Stimulated activated CD8-positive, alpha-beta memory T cell treated with anti-CD3 and anti-CD28 coated beads, Interleukin-7, amount 100 ng/mL, for 4 hours (primary cell): ENCODE measurements around the gene TRIP10.
"Not testable (repeated sequence)": the region's sequence is repeated elsewhere in the genome, so short reads cannot be mapped to it uniquely, and the experiment has no call there.

Source experiments
- DNase-seq, 2 donors: peaks; one replicate each; pipeline ENCODE4 v3.0.0-alpha.2; 2020; ENCODE audit warnings: low read depth in 2 of 2

Gene TRIP10

DNA sequence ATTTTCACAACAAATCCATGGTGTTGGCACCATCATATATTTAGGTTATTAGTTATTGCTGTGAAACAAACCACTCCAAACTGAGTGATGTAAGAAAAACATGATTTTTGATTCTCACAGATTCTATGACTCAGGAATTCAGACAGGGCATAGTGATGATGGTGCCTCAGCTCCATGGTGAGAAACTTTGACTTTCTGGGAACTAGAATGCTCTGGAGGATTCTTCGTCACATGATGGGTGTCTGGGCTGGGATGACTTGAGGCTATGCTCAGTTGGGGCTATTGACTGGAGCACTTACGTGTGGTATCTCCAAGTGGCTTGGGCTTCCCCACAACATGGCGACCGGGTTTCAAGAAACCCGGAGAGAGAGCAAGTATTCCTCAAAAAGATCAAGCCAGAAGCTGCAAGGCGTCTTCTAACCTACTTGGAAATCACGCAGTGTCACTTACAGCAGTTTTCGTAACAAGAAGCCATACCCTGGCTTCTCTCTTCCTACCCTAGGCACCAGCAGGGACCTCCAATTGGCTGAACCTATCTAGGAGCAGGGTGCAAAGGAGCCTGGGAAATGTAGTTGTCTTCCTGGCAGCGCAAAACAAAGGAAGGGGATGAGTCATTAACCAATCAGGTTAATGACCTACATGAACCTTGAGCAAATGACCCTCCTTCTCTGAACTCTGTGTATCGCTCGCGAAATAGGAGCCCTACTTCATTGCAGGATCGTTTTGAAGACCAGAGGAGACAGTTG is 55.4 kb downstream of the TRIP10 start:
- DNase-seq = no peak

DNA sequence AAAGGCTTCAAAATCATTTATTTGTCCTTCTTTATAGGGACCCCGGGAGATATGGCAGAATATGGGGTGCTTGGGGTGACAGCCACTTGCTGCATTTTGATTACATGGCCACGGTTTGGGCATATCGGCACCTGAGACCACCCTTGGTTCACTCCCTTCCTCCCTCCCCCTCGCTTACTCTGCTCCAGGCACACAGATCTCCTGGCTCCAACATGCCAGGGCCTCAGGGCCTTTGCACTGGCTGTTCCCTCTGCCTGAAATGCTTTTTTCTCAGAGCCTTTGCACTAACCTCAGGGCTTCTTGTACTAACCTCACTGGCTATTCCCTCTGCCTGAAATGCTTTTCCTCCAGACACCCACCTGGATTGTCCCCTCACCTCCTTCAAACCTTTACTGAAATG is 56.8 kb downstream of the TRIP10 start:
- no peak for DNase-seq

DNA sequence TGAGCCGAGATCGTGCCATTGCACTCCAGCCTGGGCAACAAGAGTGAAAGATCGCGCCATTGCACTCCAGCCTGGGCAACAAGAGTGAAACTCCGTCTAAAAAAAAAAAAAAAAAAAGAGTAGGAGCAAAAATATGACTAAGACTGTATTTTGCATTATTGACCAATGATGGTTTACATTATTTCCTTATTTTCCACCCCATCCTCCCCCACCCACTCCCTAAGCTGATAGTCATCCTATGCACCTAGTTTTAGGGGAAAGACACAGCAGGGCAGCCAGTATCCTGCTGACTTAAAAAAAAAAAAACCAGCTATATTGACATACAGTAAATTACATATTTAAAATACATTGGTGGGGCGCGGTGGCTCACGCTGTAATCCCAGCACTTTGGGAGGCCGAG is 58.2 kb downstream of the TRIP10 start:
- DNase-seq = no peak

DNA sequence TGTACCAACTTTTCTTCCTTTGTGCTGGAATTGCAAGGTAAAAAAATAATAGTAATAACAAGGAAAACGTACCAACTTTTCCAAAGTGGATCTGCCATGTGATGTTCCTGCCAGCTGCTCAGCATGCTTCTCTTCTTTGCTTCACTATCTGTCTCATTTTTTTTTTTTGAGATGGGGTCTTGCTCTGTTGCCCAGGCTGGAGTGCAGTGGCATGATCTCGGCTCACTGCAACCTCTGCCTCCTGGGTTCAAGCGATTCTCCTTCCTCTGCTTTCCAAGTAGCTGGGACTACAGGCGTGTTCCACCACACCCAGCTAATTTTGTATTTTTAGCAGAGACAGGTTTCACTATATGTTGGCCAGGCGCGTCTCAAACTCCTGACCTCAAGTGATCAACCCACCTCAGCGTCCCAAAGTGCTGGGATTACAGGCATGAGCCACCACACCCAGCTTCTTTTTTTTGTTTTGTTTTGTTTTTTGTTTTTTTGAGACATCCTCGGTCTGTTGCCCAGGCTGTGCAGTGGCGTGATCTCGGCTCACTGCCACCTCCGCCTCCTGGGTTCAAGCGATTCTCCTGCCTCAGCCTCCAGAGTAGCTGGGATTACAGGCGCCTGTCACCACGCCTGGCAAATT is 60.8 kb downstream of the TRIP10 start:
- not testable (repeated sequence) for DNase-seq

DNA sequence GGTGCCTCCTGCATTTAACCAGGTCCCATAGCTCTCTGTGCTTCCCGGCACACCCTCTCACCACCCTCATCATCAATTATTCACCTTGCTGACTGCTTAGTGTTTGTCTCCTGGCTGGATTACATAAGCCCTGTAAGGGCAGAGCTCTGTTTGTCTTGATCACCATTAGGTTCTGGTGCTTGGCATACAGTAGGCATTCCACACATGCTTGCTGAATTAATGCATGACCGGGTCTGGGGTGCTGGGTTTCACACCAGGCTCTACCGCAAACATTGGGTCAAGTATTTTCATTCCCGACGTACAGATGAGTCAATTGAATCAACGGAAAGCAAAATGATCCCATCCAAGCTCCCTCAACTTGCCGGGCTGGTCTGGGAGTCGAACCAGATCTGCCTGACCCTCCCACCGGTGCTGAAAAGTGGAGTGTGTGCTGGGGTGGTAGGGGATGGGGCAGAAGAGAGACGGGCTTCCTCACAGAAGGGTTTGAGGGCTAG is 61.6 kb downstream of the TRIP10 start:
- no peak for DNase-seq
